Measurements from ENCODE around the gene IKZF1. TPM values are rescaled to one million over a fixed set of nuclear protein-coding genes. Genes with fewer than 3 reads are reported as not detected.

IKZF1 gene
- total and polyA plus RNA-seq, 9 of the 15 experiments (the other 6 are each of a cell fraction or from before 2014, with no cell fraction given) = 12.6 to 85.3 (median 44.7) TPM

DNA sequence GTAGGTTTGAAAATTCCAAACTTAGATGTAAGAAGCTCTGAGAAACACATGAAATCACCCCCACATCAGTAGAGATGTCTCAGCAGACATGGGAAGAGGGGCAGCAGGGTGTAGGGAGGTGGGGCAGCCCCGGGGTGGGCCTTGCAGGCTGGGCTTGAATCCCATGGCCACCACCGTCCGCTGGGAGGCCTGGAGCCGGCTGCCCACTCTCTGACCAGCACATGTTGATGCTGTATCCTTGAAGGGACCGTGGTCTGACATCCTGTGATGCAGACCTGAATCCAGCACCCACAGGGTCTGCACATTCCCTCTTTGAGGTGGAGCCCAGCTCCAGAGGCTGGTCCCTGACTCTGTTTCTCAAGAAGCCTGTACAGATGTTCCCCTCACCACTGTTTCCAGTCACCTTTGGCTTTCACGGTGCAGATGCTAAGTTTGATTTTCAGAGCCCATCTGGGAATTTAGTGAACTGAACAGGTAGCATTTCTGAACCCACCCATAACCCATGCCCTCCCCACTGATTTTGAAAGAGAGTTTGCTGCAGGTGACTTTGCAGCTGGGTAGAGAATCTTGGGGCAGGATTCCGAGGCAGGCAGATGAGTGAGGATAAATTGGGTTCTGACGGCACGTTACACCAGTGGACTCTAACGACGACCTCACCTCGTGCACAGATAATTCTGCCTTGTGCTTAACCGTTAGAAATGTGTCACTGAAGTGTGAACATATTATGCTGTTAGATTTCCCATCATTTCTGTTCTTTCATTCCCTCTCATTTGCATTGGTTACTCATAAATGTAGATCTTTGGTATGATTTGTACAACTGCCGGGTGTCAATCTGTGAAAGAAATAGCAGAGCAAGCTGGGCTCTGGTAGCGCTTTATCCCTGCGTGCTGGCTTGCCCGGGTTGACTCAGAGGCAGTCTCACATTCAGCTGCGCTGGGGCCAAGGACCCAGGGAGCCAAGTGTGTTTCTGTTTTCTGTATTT, 45.7 kb downstream of the IKZF1 start (continued):
- TF ChIP-seq, protein P1, sequence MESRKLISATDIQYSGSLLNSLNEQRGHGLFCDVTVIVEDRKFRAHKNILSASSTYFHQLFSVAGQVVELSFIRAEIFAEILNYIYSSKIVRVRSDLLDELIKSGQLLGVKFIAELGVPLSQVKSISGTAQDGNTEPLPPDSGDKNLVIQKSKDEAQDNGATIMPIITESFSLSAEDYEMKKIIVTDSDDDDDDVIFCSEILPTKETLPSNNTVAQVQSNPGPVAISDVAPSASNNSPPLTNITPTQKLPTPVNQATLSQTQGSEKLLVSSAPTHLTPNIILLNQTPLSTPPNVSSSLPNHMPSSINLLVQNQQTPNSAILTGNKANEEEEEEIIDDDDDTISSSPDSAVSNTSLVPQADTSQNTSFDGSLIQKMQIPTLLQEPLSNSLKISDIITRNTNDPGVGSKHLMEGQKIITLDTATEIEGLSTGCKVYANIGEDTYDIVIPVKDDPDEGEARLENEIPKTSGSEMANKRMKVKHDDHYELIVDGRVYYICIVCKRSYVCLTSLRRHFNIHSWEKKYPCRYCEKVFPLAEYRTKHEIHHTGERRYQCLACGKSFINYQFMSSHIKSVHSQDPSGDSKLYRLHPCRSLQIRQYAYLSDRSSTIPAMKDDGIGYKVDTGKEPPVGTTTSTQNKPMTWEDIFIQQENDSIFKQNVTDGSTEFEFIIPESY (CRISPR knock-in tag; IDR thresholded peaks at IDR 0.05) = peak; percentile 27; the same call in 1 of the 2 replicates
- TF ChIP-seq NR4A1 (CRISPR knock-in tag; IDR thresholded peaks at IDR 0.05) (peak; percentile 57; the same call in 1 of the 2 replicates), NR4A1 (tag; IDR thresholded peaks at IDR 0.05) (no peak), FOSL1 (tag; conservative IDR thresholded peaks at IDR 0.05) (peak; percentile 44; the same call in 1 of the 2 replicates), PKNOX1 (IDR thresholded peaks at IDR 0.05) (peak; percentile 73), ZNF311 (CRISPR knock-in tag; IDR thresholded peaks at IDR 0.05) (0 out of 2 replicates have a peak, but pooled peaks have one; percentile 42), NELFE (IDR thresholded peaks at IDR 0.05; ENCODE audit: insufficient read depth, insufficient read length) (no peak), NRF1 (conservative IDR thresholded peaks at IDR 0.05 in 1 of 2, IDR thresholded peaks at IDR 0.05 in 1 of 2) (peak; percentile 38 to 50; a peak in 3 of 4 replicates), CBFA2T3 (IDR thresholded peaks at IDR 0.05) (peak; percentile 13; the same call in 1 of the 2 replicates)
- TF ChIP-seq, protein P2, sequence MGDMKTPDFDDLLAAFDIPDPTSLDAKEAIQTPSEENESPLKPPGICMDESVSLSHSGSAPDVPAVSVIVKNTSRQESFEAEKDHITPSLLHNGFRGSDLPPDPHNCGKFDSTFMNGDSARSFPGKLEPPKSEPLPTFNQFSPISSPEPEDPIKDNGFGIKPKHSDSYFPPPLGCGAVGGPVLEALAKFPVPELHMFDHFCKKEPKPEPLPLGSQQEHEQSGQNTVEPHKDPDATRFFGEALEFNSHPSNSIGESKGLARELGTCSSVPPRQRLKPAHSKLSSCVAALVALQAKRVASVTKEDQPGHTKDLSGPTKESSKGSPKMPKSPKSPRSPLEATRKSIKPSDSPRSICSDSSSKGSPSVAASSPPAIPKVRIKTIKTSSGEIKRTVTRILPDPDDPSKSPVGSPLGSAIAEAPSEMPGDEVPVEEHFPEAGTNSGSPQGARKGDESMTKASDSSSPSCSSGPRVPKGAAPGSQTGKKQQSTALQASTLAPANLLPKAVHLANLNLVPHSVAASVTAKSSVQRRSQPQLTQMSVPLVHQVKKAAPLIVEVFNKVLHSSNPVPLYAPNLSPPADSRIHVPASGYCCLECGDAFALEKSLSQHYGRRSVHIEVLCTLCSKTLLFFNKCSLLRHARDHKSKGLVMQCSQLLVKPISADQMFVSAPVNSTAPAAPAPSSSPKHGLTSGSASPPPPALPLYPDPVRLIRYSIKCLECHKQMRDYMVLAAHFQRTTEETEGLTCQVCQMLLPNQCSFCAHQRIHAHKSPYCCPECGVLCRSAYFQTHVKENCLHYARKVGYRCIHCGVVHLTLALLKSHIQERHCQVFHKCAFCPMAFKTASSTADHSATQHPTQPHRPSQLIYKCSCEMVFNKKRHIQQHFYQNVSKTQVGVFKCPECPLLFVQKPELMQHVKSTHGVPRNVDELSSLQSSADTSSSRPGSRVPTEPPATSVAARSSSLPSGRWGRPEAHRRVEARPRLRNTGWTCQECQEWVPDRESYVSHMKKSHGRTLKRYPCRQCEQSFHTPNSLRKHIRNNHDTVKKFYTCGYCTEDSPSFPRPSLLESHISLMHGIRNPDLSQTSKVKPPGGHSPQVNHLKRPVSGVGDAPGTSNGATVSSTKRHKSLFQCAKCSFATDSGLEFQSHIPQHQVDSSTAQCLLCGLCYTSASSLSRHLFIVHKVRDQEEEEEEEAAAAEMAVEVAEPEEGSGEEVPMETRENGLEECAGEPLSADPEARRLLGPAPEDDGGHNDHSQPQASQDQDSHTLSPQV (IDR thresholded peaks at IDR 0.05) = peak; percentile 88
- TF ChIP-seq, protein P3, sequence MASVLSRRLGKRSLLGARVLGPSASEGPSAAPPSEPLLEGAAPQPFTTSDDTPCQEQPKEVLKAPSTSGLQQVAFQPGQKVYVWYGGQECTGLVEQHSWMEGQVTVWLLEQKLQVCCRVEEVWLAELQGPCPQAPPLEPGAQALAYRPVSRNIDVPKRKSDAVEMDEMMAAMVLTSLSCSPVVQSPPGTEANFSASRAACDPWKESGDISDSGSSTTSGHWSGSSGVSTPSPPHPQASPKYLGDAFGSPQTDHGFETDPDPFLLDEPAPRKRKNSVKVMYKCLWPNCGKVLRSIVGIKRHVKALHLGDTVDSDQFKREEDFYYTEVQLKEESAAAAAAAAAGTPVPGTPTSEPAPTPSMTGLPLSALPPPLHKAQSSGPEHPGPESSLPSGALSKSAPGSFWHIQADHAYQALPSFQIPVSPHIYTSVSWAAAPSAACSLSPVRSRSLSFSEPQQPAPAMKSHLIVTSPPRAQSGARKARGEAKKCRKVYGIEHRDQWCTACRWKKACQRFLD (CRISPR knock-in tag; IDR thresholded peaks at IDR 0.05) = peak; percentile 60; the same call in 1 of the 2 replicates
- TF ChIP-seq, protein P4, sequence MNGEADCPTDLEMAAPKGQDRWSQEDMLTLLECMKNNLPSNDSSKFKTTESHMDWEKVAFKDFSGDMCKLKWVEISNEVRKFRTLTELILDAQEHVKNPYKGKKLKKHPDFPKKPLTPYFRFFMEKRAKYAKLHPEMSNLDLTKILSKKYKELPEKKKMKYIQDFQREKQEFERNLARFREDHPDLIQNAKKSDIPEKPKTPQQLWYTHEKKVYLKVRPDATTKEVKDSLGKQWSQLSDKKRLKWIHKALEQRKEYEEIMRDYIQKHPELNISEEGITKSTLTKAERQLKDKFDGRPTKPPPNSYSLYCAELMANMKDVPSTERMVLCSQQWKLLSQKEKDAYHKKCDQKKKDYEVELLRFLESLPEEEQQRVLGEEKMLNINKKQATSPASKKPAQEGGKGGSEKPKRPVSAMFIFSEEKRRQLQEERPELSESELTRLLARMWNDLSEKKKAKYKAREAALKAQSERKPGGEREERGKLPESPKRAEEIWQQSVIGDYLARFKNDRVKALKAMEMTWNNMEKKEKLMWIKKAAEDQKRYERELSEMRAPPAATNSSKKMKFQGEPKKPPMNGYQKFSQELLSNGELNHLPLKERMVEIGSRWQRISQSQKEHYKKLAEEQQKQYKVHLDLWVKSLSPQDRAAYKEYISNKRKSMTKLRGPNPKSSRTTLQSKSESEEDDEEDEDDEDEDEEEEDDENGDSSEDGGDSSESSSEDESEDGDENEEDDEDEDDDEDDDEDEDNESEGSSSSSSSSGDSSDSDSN (IDR thresholded peaks at IDR 0.05; ENCODE audit: borderline replicate concordance in 1 of 2, low read depth in 2 of 2, low read length in 2 of 2) = 0 out of 4 replicates have a peak, but pooled peaks of 1 of the 2 experiments have one; percentile 13
